CD4-positive, alpha-beta T cell treated with Interleukin-17A for 1 hour (primary cell): ENCODE measurements around the gene KDM1B.
A peak's percentile ranks its signal among the peaks of the same experiment; 100 is the strongest.

Experiments used
- DNase-seq: peaks from one replicate; pipeline ENCODE4 v3.0.0-alpha.2; 2020

KDM1B gene, protein sequence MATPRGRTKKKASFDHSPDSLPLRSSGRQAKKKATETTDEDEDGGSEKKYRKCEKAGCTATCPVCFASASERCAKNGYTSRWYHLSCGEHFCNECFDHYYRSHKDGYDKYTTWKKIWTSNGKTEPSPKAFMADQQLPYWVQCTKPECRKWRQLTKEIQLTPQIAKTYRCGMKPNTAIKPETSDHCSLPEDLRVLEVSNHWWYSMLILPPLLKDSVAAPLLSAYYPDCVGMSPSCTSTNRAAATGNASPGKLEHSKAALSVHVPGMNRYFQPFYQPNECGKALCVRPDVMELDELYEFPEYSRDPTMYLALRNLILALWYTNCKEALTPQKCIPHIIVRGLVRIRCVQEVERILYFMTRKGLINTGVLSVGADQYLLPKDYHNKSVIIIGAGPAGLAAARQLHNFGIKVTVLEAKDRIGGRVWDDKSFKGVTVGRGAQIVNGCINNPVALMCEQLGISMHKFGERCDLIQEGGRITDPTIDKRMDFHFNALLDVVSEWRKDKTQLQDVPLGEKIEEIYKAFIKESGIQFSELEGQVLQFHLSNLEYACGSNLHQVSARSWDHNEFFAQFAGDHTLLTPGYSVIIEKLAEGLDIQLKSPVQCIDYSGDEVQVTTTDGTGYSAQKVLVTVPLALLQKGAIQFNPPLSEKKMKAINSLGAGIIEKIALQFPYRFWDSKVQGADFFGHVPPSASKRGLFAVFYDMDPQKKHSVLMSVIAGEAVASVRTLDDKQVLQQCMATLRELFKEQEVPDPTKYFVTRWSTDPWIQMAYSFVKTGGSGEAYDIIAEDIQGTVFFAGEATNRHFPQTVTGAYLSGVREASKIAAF

DNA sequence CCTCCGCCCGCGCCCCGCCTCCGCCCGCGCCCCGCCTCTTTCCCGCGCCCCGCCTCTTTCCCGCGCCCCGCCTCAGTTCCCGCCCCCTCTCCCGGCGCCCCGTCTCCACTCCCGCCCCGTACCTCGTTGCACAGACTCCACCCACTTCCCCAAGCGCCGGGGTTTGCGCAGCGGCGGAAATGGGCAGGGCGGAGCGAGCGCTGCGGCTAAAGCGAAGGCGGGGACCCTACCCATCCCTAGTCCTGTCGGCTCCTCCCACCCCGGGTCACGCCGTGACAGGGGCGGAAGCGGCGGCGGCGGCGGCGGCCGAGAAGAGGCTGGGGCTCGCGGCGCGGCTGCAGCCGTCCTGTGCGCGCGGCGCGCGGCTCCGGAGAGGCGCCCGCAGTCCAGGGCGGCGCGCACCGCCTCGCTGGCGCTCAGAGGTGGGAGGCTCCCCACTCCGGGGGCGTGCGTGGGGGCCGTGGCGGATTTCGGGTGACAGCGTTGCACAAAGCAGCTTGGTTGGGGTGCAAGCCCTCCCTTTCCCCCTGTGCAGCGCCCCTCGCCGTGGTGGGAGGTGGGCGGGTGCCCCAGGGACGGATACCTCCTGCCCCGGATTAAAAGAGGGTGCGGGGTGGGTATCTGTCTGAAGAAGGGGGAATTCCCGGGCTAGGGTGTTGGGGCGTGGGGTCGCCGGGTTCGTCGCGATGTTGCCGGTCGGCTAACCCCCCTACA is at the start of gene KDM1B:
KDM1B (plus strand) TSS at position 273 of the 714 bp plus-strand sequence. CDS start 4,474 bp downstream, outside the sequence.
- peak; percentile 99 for DNase-seq

DNA sequence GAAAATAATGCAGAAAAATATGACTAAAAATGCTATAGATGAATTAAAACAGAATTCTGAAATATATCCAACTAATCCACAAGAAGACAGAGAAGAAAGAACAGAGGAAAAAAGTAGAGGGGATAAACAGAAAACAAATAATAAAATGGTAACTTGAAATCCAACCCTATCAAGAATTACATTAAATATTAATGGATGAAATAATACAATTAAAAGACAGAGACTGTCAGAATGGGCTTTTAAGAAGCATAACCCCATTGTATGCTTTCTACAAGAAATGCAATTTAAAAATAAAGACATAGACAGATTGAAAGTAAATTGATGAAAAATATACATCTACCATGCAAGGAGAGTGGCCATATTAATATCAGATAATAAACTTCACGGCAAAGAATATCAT is 48.2 kb upstream of the KDM1B start:
- DNase-seq, result no peak

DNA sequence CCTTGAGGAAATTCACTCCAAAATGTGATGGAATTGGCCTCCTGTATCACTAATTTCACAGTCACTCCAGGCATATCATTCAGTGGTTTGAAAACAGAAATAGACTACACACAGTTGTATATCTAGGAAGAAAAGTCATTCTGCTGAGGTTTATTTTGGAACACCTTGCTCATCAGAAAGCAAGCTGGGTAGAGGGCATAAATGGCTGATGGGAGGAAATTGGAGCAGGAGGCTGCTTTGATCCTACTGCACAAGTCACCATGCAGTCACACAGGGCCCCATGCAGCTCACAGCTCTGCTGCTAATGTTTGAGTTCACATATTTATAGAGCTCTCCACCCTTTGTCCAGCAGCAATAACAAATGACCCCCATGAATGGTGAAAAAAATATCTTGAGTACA is 45.1 kb upstream of the KDM1B start:
- no peak for DNase-seq

DNA sequence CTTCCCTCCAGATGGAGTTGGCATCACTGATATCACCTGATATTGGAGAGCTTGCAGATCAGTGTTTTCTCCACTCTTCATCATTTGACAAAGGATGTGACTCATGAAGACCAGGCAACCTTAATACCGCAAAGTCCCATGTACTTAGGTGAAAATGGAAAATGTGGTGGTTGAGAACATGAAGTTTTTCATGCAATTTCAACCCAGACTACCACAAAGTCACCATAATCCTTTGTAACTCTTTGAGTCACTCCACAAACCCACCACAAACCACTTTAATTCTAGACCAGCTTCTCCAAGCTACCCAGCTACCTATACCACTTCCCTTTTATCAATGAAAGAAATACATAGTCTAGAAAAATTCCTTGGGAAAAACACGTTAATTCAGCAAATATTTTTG is 39.9 kb upstream of the KDM1B start:
- DNase-seq, result no peak

DNA sequence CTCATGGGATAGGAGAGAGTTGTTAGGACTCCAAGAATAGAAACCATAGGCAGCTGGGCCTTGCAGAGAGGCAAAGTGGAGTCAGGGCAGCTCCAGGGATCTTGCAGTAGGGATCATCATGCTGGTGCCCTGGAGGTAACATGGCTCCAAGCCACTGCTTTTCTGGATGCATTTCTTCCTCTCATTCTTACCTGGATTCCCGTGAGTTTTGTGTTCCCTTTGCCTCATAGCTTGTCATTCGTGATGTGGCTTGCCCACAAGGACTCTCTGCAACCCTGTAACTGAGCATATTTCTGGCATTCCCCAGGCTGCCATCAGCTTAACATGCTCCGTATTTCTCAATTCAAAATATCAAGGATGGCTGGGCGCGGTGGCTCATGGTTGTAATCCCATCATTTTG is 38.1 kb upstream of the KDM1B start:
- no peak for DNase-seq

DNA sequence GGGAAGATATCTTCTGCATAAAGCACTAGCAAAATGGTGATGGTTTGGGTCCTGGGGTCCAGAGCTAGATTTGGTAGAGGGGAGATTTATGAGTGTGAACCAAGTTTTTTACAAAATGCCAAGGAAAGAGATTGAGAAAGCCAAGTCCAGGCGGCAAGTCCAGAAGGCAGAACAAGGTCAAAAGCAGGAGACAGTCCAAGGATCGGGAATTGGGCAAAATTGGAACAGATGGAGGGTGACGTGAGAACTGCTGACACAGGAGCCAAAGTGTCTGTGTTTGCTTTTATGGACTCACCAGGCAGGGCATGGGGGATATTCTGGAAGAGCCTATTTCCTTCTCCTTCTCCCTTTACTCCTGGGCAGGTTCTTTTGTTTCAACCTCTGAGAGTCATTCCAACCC is 36.9 kb upstream of the KDM1B start:
- DNase-seq, result no peak

DNA sequence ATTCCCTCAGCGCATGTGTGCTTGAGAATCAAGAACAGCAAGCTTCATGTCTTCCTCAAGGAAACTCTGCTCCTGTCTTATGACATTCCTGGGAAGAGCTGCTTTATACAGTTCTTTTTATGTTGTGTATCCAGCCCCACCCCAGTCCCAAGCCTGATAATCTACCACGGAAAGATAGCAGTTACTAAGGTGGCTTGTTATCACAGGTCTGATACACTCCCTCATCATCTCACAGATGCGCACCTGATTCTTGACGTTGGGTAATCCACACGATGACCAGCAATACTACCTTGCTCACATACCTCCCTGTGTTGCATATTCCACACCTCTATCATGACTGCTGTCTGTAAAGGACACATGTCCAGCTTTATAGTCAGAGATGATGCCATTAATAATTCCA is 36.0 kb upstream of the KDM1B start:
- DNase-seq, result no peak

DNA sequence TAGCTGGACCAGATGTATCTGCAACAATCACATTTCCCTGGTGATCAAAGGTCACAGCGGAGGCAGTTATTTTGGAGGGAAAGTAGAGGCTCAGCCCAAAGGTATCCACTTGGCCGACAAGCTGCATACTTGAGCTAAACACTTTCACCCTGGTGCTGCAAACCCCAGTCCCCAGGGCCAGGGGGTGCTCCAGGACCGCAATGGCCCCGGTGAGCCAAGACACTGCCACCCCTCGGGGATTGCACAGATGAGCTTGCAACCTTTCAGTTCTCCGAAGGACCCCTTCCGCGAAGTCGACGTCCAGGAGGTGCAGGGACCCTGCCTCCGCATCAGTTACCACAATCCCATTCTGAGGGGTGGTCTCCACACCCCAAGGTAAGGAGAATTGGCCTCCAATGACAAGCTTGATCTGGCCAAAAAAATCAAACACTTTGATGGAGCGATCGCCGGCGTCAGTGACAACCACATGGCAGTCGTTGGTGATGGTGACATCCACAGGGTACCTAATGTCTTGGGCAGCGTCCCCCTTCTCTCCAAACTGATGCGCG is 33.6 kb upstream of the KDM1B start:
- DNase-seq, result no peak

DNA sequence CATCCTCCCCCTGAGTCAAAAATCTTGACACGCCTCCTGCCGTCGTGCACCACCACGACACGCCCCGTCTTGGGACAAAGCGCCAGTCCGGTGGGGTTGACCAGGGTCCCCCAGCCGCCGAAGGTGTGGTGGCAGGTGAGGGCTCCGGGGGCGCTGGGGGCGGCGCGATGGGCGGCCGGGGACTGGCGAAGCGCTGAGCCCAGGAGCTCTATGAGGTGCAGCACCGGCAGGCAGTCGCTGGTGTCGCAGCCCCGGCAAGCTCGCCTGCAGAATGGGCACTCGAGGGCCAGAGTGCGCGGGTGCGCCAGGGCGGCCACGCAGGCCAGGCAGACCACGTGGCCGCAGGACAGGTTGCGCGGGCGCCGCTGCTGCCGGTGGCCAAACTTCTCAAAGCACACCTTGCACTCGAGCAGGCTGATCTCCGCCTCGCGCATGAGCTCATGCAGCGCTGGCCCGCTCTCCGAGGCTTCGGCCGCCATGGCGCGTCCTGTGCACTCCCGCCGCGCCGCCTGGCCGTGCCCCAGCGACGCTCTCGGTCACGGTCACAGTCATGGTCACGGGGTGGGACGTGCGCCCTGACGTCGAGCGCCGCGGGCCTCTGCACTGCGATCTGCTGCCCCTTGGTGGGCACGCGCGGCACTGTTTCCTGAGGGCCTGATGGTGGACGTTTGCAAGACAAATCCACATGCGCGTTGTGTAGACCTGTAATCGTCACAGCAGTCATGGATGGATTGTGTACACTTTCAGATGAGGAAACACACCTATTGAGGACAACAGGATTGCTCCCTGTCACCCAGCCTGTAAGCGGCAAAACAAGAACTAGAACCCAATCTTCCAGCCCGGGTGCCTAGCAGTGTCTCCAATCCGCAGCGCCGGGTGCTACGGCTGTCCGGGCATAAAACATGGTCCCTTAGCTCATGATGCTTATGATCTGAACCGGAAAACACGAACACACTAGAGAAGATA is 32.8 kb upstream of the KDM1B start, which contains the start of gene NHLRC1:
NHLRC1 (minus strand) TSS at position 550 of the 966 bp plus-strand sequence; CDS start at position 479, 71 bp downstream.
- DNase-seq, result peak; percentile 77

DNA sequence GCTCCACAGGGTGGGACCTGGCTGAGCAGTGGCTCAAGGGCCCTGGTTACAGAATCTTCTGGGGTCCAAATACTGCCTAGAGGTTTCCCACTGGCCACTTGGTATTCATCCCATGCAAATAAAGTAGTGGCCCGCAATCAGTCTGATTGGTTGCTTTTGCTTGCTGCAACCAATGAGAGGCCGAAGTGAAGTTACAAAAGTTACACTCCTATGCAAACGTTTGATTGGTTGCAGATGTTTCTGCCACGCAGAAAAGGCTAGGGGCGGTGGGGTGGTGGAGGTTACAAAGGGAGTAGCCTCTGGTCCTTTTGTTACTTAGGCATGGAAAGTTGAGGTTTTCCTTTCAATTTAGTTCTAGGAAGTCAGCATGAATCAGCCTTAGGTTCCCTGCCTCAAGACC is 29.1 kb upstream of the KDM1B start:
- DNase-seq, result no peak

DNA sequence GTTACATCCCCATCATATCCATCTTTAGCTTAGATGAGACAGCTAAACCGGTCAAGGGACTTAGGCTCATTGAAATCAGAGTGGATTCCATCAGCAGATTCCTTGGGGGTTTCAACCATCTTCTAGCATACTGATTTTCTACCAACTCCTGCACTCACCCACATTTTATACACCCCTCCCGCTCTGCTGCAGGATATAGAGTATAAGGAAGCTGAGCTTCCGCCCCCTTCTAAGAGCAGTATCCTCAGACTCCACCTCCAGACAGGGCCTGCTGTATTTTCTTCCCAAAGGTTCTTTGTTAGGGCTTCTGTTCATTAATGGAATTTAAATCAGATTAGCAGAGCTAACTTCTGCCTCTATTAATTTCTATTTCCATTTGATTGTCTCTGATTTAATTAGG is 22.9 kb upstream of the KDM1B start:
- no peak for DNase-seq

DNA sequence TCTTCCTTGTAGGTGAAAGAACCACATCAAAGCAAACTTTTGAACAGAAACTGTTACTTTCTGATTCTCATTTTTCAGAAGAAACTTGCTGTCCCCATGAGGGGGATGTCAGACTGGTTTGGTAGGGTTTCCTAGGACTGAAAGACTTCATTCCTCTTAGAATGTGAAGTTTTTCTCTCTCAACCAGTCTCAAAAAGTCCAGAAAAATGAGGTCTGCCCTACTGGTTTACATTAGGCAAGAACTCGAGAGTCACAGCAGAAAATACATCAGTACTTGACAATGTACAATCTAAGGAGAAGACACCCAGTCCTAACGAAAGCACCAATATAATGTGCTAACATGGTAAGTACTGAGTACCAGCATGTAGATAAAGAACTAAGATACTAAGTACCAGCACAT is 20.1 kb upstream of the KDM1B start:
- DNase-seq, result no peak

DNA sequence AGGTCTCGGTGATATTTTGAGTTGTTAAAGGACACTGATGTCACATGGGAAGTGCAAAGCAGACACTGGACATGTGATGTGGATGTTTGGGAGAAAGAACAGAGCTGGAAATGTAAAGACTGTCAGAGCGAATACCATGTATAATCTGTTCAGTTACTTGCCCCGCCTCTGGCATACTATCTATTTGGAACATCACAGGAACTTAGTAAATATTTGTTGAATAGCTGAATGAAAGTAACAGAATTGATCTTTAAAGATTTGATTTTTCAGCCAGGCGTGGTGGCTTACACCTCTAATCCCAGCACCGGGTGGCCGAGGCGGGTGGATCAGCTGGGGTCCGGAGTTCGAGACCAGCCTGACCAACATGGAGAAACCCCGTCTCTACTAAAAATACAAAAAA is 19.0 kb upstream of the KDM1B start:
- DNase-seq, result no peak

DNA sequence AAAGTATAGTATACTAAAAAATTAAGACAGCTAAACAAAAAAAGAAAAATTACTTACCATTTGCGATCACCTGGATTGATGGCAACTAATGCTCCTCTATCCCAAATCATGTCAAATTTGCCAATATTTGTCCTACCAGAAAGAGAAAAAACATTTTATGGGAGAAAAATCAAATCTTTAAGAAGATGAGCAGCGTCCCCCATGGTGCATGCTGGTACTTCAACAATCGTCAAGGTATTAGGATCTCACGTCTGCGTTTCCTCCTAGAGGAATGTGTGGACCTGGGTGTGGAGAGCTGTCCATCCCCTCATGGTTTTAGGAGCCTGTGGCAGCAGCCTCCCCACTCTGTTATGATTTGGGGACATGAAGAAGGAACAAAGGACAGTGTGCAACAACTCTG is 16.3 kb upstream of the KDM1B start:
- no peak for DNase-seq

DNA sequence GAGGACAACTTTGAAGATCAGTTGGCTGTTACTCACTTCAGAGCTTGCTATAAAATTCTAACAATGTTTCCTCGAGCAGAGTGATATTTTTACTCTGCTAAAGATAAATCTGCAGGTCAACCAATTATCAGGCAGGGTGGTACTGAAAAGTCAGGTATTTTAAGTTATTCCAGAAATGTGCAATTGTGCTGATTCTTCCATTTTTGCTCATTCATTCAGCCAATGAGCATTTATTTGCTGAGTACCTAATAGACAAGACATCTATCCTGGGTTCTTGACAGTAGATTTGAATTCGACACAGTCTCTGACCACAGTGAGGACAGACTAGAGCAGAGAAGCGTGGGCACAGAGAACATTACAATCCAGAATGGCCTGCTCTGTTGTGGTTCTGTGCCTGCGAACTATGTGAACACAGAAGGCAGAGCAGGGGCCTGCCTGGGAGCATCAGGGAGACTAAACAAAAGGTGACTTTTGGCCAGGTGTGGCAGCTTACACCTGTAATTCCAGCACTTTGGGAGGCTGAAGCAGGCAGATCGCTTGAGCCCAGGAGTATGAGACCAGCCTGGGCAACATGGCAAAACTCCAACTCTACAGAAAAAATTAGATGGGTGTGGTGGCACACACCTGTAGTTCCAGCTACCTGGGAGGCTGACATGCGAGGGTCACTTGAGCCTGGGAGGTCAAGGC is 15.1 kb upstream of the KDM1B start:
- DNase-seq, result no peak

DNA sequence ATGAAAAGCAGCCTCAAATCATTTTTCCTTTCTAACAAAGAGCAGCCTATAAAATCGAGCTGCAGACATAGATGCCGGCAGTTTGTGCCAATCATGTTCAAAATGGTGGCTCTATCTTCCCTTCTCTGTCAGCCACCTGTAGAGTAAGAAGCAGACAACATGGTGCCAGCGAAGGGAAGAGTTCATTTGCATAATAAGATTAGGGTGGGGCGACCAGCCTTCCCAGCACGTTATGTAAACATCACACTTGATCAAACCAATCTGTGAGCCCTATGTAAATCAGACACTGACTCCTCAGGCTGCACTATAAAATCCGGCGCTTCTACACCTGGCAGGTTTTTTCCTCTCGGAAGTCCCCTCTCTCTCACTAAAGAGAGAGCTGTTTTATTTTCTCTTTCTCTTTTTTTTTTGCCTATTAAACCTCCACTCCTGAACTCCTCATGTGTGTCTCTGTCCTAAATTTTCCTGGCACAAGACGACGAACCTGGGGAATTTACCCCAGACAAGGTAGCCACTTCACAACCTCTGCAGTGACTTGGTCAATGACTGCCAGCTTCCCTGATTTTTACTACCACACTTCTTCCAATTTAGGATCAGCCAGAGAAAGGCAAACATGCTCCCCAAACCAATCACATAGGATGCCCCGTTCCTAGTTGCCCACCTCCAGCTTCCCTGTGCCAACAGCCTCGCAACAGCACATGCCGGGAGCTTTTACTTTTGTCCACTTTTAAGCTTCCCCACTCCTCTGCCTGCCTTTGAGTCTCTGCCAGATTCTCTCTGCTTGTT is 13.2 kb upstream of the KDM1B start:
- no peak for DNase-seq

DNA sequence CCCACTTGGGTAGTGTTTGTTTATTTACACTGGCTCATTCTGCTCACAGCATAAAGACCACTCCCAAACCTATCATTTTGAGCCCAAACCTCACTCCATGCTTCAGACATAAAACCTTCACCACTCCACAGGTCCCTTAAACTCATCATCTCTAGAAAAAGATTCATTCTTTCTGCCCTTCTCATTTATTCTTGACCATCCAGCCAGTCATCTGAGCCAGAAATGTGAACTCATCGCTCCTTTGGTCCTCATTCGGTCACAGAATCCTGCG is 12.7 kb upstream of the KDM1B start:
- no peak for DNase-seq

DNA sequence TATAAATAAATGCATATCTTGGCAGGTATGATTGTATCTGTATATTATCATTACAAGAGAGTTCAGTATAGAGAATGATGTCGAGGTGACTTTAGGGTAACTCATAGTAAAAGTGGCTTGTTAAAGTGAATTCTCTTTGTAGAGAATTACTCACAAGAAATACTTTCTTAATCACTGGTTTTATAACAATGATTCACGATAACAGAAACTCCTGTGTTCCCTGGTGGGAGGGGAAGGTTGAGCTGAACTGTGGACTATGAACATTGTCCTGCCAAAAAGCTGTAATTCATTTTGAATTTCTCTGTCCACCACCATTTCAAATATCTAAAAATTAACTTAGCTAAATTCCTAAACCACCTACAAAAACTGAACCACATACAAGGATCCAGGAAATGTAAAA is 8.1 kb upstream of the KDM1B start:
- no peak for DNase-seq

DNA sequence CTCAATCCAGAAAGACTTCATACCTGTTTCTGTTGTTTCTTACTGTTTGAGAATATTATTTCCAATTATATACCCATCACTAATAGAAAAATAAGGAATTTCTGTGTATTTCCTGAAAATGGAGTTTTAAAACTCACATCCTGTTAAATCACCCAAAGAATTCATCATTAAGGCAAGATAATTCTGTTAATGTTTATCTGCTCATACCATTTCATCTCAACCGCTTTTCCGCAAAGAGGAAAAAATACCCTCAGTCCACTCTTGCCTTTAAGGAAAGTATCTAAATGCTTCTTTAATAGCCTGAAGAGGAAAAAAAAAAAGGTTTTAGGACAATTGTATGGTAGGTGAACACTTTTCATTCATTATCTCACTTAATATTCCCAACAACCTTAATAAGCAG is 7.6 kb upstream of the KDM1B start:
- DNase-seq, result no peak

DNA sequence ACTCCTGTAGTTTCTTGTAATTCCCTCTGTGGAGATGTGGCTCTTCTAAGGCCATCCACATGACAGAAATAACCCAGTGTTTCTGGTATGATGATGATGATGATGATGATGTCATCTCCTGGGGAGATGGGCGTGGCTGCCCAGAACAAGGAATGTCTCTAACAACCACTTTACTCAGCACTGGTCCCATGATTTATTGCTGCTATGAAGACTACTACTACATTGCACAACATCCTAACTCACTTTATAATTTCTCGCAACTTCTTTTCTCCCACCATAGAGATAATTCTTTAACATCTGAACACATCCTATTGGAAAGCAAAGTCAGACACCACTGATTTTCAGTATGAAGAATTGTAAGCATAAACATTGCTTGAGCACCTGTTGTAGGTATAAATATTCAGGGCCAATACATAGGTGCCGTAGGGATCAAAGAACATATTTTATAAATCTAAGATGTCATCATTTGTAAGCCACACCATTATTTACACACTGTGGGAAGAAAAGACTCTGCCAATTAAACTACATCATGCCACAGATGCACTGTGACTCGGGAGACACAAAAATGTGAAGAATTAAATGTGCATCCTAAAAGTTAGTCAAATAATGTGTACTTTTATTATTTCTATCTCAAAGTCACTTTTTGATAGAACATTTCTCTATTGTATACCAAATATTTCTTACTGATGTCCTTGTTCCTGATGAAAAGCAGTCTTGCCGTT is 6.8 kb upstream of the KDM1B start:
- DNase-seq, result no peak
